WTC11 (cell line): Measurements from ENCODE around the gene GDF11. TPM values are rescaled to one million over a fixed set of nuclear protein-coding genes. Genes with fewer than 3 reads are reported as not detected.

ENCODE experiments used
- ATAC-seq: fragments of 200-7000 bp; cut with Tn5 transposase; 2 replicates; pipeline ENCODE4 v1.10.0; 2021; ENCODE audit warnings: mild to moderate bottlenecking, moderate library complexity
- CTCF ChIA-PET: fragments of 300-600 bp; sonication (Branson Sonifier 250); formaldehyde crosslinking; loops from one replicate; lab custom pipeline; 2021; ENCODE audit warnings: antibody characterized with exemption; lab: Charles Lee
- POLR2A ChIA-PET: fragments of 350-600 bp; sonication (Branson Sonifier 250); formaldehyde crosslinking; loops from one replicate; lab custom pipeline; 2021; ENCODE audit warnings: antibody characterized with exemption; lab: Charles Lee
- DNase-seq: peaks from one replicate; pipeline ENCODE4 v3.0.0; 2021; ENCODE audit warnings: low spot score
- H3K27ac Mint-ChIP-seq: 2 replicates; pipeline ENCODE4 v1.8.0; 2021; ENCODE audit warnings: mixed read lengths
- H3K27me3 Mint-ChIP-seq: 2 replicates; pipeline ENCODE4 v1.8.0; 2021; ENCODE audit warnings: low read depth, mild to moderate bottlenecking, moderate library complexity, mixed read lengths
- H3K36me3 Mint-ChIP-seq: 2 replicates; pipeline ENCODE4 v1.8.0; 2021; ENCODE audit warnings: mixed read lengths
- H3K4me1 Mint-ChIP-seq: 2 replicates; pipeline ENCODE4 v1.8.0; 2022; ENCODE audit warnings: mixed read lengths
- H3K4me3 Mint-ChIP-seq: 2 replicates; pipeline ENCODE4 v1.8.0; 2021; ENCODE audit warnings: mild to moderate bottlenecking, moderate library complexity, mixed read lengths
- H3K9me3 Mint-ChIP-seq: 2 replicates; pipeline ENCODE4 v1.8.0; 2021; ENCODE audit warnings: mixed read lengths
- ATF6 ChIP-seq: sonication (generic); formaldehyde crosslinking; IDR thresholded peaks from 2 replicates; pipeline ENCODE4 v1.8.1; 2023; ENCODE audit warnings: mild to moderate bottlenecking, missing genetic modification reagents
- CBFB ChIP-seq: sonication (generic); formaldehyde crosslinking; IDR thresholded peaks from 2 replicates; pipeline ENCODE4 v1.8.1; 2022; ENCODE audit warnings: mild to moderate bottlenecking, low read depth, missing genetic modification reagents
- CREM ChIP-seq: sonication (generic); formaldehyde crosslinking; IDR thresholded peaks from 2 replicates; pipeline ENCODE4 v1.8.1; 2022; ENCODE audit warnings: mild to moderate bottlenecking, missing genetic modification reagents, moderate library complexity
- E2F5 ChIP-seq: sonication (generic); formaldehyde crosslinking; IDR thresholded peaks from 2 replicates; pipeline ENCODE4 v1.8.1; 2022; ENCODE audit warnings: mild to moderate bottlenecking, moderate library complexity, missing genetic modification reagents
- ELF4 ChIP-seq: sonication (generic); formaldehyde crosslinking; IDR thresholded peaks from 2 replicates; pipeline ENCODE4 v1.8.1; 2022; ENCODE audit warnings: low read depth, mild to moderate bottlenecking, moderate library complexity, missing genetic modification reagents
- GABPB1 ChIP-seq: sonication (generic); formaldehyde crosslinking; IDR thresholded peaks from 2 replicates; pipeline ENCODE4 v1.8.1; 2023; ENCODE audit warnings: mild to moderate bottlenecking, missing genetic modification reagents
- IRF2 ChIP-seq: sonication (generic); formaldehyde crosslinking; IDR thresholded peaks from 2 replicates; pipeline ENCODE4 v1.8.0; 2022; ENCODE audit warnings: low read depth, missing genetic modification reagents, borderline replicate concordance
- JUN ChIP-seq: sonication (generic); formaldehyde crosslinking; IDR thresholded peaks from 2 replicates; pipeline ENCODE4 v1.8.0; 2023; ENCODE audit warnings: mild to moderate bottlenecking, missing genetic modification reagents
- MXD4 ChIP-seq: fragments of 250-450 bp; sonication (Bioruptor Pico); IDR thresholded peaks from 2 replicates; pipeline ENCODE4 v1.8.0; 2021; ENCODE audit warnings: mild to moderate bottlenecking, moderate library complexity, borderline replicate concordance
- NR1H2 ChIP-seq: sonication (generic); formaldehyde crosslinking; IDR thresholded peaks from 2 replicates; pipeline ENCODE4 v1.9.0; 2021; ENCODE audit warnings: mild to moderate bottlenecking, moderate library complexity, missing genetic modification reagents
- NR2C2 ChIP-seq: sonication (generic); formaldehyde crosslinking; IDR thresholded peaks from 2 replicates; pipeline ENCODE4 v1.8.0; 2022; ENCODE audit warnings: mild to moderate bottlenecking, missing genetic modification reagents
- RELA ChIP-seq: sonication (generic); formaldehyde crosslinking; IDR thresholded peaks from 2 replicates; pipeline ENCODE4 v1.8.1; 2022; ENCODE audit warnings: missing genetic modification reagents, mild to moderate bottlenecking, borderline replicate concordance
- SMAD3 ChIP-seq: sonication (generic); formaldehyde crosslinking; IDR thresholded peaks from 2 replicates; pipeline ENCODE4 v1.8.0; 2022; ENCODE audit warnings: missing genetic modification reagents, mild to moderate bottlenecking, borderline replicate concordance
- ZNF281 ChIP-seq: sonication (generic); formaldehyde crosslinking; IDR thresholded peaks from 2 replicates; pipeline ENCODE4 v1.8.0; 2023; ENCODE audit warnings: mild to moderate bottlenecking, missing genetic modification reagents
- total RNA-seq: library from RNA; stranded (reverse); gene quantifications from 3 replicates; pipeline ENCODE4 v1.2.3, GENCODE V29; 2021
- TF ChIP-seq, protein P1 (sequence below): fragments of 250-450 bp; sonication (Bioruptor Pico); IDR thresholded peaks from 2 replicates; pipeline ENCODE4 v1.9.0; 2021; ENCODE audit warnings: mild to moderate bottlenecking
- TF ChIP-seq, protein P2 (sequence below): fragments of 200-600 bp; IDR thresholded peaks from 2 replicates; pipeline ENCODE4 v1.8.0; 2022; ENCODE audit warnings: antibody characterized with exemption
- TF ChIP-seq, protein P3 (sequence below): sonication (generic); formaldehyde crosslinking; IDR thresholded peaks from 2 replicates; pipeline ENCODE4 v1.8.0; 2022; ENCODE audit warnings: mild to moderate bottlenecking, missing genetic modification reagents

The GDF11 gene
- total RNA-seq, 1 experiment from 2014 or later: 16.9 TPM

GRCh38 chr12:55704824-55705718 lies 37.9 kb upstream of the GDF11 start (continued):
- TF ChIP-seq ATF6 (CRISPR knock-in tag) (no peak), E2F5 (no peak), NR1H2 (CRISPR knock-in tag) (no peak), GABPB1 (CRISPR knock-in tag) (no peak)
- TF ChIP-seq, protein P1, sequence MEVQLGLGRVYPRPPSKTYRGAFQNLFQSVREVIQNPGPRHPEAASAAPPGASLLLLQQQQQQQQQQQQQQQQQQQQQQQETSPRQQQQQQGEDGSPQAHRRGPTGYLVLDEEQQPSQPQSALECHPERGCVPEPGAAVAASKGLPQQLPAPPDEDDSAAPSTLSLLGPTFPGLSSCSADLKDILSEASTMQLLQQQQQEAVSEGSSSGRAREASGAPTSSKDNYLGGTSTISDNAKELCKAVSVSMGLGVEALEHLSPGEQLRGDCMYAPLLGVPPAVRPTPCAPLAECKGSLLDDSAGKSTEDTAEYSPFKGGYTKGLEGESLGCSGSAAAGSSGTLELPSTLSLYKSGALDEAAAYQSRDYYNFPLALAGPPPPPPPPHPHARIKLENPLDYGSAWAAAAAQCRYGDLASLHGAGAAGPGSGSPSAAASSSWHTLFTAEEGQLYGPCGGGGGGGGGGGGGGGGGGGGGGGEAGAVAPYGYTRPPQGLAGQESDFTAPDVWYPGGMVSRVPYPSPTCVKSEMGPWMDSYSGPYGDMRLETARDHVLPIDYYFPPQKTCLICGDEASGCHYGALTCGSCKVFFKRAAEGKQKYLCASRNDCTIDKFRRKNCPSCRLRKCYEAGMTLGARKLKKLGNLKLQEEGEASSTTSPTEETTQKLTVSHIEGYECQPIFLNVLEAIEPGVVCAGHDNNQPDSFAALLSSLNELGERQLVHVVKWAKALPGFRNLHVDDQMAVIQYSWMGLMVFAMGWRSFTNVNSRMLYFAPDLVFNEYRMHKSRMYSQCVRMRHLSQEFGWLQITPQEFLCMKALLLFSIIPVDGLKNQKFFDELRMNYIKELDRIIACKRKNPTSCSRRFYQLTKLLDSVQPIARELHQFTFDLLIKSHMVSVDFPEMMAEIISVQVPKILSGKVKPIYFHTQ: no peak
- TF ChIP-seq, all 79 proteins: peak for 0

DNA sequence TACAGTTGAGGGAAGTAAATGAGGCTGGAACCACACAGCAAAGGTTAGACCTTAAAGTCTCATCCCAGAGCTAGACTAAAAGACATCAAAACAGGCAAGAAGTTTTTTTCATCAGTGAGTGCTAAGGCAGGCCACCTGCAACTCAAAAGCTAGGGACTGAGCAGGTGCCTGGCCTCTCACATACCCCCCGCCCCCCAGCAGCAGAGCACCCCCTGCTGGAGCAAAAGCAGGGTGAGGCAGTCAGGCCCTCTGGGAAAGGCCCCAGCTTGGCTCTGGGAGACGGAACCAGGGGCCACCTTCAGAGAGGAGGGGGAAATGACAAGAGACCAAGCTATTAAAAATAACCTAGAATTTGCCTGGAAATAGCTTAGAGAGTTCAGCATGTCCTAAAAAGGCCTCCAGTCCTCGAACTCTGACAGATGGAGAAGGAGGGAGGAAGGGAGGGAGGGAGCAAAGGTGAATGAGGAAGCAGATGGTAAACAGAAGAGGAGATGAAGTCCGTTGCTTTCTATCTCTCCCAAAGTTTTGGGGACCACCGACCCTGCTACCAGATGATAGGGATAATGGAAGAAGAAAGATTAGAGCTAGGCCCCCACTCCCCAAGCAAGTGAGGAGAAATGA lies 37.0 kb upstream of the GDF11 start:
- TF ChIP-seq ZNF281 (CRISPR knock-in tag): no peak
- TF ChIP-seq, protein P2, sequence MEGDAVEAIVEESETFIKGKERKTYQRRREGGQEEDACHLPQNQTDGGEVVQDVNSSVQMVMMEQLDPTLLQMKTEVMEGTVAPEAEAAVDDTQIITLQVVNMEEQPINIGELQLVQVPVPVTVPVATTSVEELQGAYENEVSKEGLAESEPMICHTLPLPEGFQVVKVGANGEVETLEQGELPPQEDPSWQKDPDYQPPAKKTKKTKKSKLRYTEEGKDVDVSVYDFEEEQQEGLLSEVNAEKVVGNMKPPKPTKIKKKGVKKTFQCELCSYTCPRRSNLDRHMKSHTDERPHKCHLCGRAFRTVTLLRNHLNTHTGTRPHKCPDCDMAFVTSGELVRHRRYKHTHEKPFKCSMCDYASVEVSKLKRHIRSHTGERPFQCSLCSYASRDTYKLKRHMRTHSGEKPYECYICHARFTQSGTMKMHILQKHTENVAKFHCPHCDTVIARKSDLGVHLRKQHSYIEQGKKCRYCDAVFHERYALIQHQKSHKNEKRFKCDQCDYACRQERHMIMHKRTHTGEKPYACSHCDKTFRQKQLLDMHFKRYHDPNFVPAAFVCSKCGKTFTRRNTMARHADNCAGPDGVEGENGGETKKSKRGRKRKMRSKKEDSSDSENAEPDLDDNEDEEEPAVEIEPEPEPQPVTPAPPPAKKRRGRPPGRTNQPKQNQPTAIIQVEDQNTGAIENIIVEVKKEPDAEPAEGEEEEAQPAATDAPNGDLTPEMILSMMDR: peak; percentile 47
- H3K27ac Mint-ChIP-seq: no peak overlapping the region
- peaks cover 28% of the 10 kb centered on the region for H3K27me3 Mint-ChIP-seq

GRCh38 chr12:55706568-55707218 lies 36.2 kb upstream of the GDF11 start:
- H3K4me3 Mint-ChIP-seq: peak overlapping the region; percentile 88
- POLR2A ChIA-PET: interaction anchor here (1.0 to 2.0 kb wide), 4 partner anchors 9 to 25 kb away, joined by 5 to 13 read pairs (median 6); partner anchors contain the start of genes BLOC1S1 and CD63
- H3K9me3 Mint-ChIP-seq: no peaks in the 10 kb centered on the region
- CTCF ChIA-PET: interaction anchor here (0.6 to 3.9 kb wide), 23 partner anchors 11 to 653 kb away, joined by 3 to 141 read pairs (median 5); partner anchors contain the start of genes BLOC1S1, CD63, DNAJC14 and ORMDL2
- ATAC-seq (no peak), DNase-seq (no peak)
- H3K36me3 Mint-ChIP-seq: no peaks in the 10 kb centered on the region
- H3K4me1 Mint-ChIP-seq: peaks cover 36% of the 10 kb centered on the region
- H3K27ac Mint-ChIP-seq: no peak overlapping the region
- peaks cover 32% of the 10 kb centered on the region for H3K27me3 Mint-ChIP-seq
- TF ChIP-seq, protein P3, sequence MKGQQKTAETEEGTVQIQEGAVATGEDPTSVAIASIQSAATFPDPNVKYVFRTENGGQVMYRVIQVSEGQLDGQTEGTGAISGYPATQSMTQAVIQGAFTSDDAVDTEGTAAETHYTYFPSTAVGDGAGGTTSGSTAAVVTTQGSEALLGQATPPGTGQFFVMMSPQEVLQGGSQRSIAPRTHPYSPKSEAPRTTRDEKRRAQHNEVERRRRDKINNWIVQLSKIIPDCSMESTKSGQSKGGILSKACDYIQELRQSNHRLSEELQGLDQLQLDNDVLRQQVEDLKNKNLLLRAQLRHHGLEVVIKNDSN (CRISPR knock-in tag): no peak
- TF ChIP-seq IRF2 (CRISPR knock-in tag) (no peak), RELA (CRISPR knock-in tag) (no peak), MXD4 (CRISPR knock-in tag) (no peak), SMAD3 (no peak), CREM (CRISPR knock-in tag) (no peak), CBFB (CRISPR knock-in tag) (no peak), NR2C2 (CRISPR knock-in tag) (no peak), JUN (CRISPR knock-in tag) (no peak), ELF4 (no peak)

More for the DNA sequence above, 37.0 kb upstream of the GDF11 start:
- CTCF ChIA-PET: interaction anchor here (0.6 to 3.9 kb wide), 26 partner anchors 10 to 654 kb away, joined by 3 to 141 read pairs (median 4); partner anchors contain the start of genes BLOC1S1, CD63, ORMDL2 and RAB5B
- peak overlapping the region; percentile 88 for H3K4me3 Mint-ChIP-seq
- DNase-seq (peak; percentile 74), ATAC-seq (peak; percentile 24)
- H3K4me1 Mint-ChIP-seq: peaks cover 36% of the 10 kb centered on the region
- no peaks in the 10 kb centered on the region for H3K9me3 Mint-ChIP-seq
- no peaks in the 10 kb centered on the region for H3K36me3 Mint-ChIP-seq
- POLR2A ChIA-PET: interaction anchor here (0.6 to 2.0 kb wide), 2 partner anchors 10 to 24 kb away, joined by 3 to 7 read pairs; partner anchors contain the start of gene BLOC1S1
